Ascending aorta (tissue), 2 donors: Measurements from ENCODE around the gene TMIE. TPM values are rescaled to one million over a fixed set of nuclear protein-coding genes. Genes with fewer than 3 reads are reported as not detected.
"Not testable (repeated sequence)": the region's sequence is repeated elsewhere in the genome, so short reads cannot be mapped to it uniquely, and the experiment has no call there.

ENCODE experiments used
- DNase-seq, 2 donors: peaks; one replicate each; pipeline ENCODE4 v3.0.0-alpha.2; 2019; ENCODE audit warnings: low spot score in 2 of 2
- H3K27ac ChIP-seq, 2 donors: fragments of 200-600 bp; sonication (generic); one replicate each; pipeline ENCODE4 v1.5.1; 2016 to 2017; ENCODE audit warnings: mild to moderate bottlenecking in 1 of 2
- H3K27me3 ChIP-seq: fragments of 200-600 bp; sonication (generic); one replicate; pipeline ENCODE4 v1.5.1; 2017
- H3K36me3 ChIP-seq, 2 donors: fragments of 200-600 bp; sonication (generic); one replicate each; pipeline ENCODE4 v1.5.1; 2016
- H3K4me1 ChIP-seq, 2 donors: fragments of 200-600 bp; sonication (generic); one replicate each; pipeline ENCODE4 v1.5.1; 2016 to 2017; ENCODE audit warnings: mild to moderate bottlenecking in 1 of 2
- H3K4me3 ChIP-seq, 2 donors: fragments of 200-600 bp; sonication (generic); one replicate each; pipeline ENCODE4 v1.5.1; 2016 to 2017; ENCODE audit warnings: mild to moderate bottlenecking in 1 of 2
- H3K9me3 ChIP-seq, 2 donors: fragments of 200-600 bp; sonication (generic); one replicate each; pipeline ENCODE4 v1.5.1; 2016
- intact Hi-C: fragments of 100-400 bp; cut with DNase I; formaldehyde crosslinking; loops from one replicate; pipeline ENCODE4 v1.15.1; 2023
- total RNA-seq: library from RNA; depleted of rRNA; stranded (reverse); fragments of >200 nt; gene quantifications from one replicate; pipeline ENCODE4 v1.1.0, GENCODE V29; 2016
- TF ChIP-seq, protein P1 (sequence below), 3 experiments: fragments of 200-600 bp in 2 of 3; fragments of 450-650 bp in 1 of 3; sonication (generic) in 2 of 3; IDR thresholded peaks; one replicate each; pipeline ENCODE4 v1.5.1; 2016 to 2019; ENCODE audit warnings: antibody characterized with exemption in 3 of 3, mild to moderate bottlenecking in 1 of 3, moderate library complexity in 1 of 3

Gene TMIE
- total RNA-seq, 1 donor from 2014 or later, result 8.5 TPM

DNA sequence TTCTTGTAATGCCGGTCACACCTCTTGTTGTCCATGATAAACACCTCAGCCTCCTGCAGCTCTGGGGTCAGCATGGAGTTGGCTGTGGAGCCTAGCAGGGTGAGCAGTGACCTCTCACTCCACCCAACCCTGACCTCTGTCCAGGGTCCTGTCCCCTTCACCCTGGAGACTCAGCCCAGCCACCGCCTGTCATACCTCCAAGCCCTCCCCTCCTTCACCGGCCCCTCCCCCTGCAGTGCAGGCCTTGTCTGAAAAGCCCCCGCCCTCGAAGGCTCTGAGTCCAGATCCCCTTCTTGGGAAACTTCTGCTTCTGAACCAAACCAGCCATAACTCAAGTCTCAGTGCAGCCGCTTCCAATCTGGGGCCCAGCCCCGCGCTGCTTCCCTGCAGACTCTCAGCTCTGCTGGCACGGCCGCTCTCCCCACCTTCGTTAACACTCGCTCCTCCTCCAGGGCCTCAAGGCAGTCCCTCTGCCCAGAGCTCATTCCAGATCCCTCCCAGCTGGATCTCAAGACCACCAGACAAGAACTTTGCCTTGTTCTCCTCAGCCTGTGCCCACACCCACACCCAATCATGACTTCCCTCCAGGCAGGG is 41.9 kb downstream of the TMIE start:
- H3K36me3 ChIP-seq, result no peaks in the 10 kb centered on the region
- H3K27ac ChIP-seq, result no peak overlapping the region
- intact Hi-C loops, result no loop called here
- no peaks in the 10 kb centered on the region for H3K27me3 ChIP-seq
- no peak for DNase-seq
- H3K4me3 ChIP-seq, result no peak overlapping the region
- TF ChIP-seq, protein P1, sequence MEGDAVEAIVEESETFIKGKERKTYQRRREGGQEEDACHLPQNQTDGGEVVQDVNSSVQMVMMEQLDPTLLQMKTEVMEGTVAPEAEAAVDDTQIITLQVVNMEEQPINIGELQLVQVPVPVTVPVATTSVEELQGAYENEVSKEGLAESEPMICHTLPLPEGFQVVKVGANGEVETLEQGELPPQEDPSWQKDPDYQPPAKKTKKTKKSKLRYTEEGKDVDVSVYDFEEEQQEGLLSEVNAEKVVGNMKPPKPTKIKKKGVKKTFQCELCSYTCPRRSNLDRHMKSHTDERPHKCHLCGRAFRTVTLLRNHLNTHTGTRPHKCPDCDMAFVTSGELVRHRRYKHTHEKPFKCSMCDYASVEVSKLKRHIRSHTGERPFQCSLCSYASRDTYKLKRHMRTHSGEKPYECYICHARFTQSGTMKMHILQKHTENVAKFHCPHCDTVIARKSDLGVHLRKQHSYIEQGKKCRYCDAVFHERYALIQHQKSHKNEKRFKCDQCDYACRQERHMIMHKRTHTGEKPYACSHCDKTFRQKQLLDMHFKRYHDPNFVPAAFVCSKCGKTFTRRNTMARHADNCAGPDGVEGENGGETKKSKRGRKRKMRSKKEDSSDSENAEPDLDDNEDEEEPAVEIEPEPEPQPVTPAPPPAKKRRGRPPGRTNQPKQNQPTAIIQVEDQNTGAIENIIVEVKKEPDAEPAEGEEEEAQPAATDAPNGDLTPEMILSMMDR (IDR thresholded peaks at IDR 0.05), result no peak
- H3K9me3 ChIP-seq, result no peaks in the 10 kb centered on the region
- no peaks in the 10 kb centered on the region for H3K4me1 ChIP-seq

DNA sequence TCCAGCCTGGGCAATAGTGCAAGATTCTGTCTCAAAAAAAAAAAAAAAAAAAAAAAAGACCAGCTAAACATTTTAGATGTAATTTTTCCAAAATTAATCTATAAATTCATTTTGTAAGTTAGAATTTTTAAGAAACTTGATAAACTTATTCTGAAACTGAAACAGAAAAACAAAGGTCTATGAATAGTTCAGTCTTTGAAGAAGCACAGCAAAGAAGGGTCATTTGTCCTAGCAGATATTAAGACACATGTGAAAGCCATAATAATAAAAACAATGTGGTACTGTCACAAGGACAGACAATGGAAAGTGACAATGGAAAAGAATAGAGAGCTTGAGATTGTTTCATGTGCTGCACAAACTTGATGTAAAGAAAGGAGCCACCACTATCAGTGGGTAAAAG is 45.5 kb downstream of the TMIE start:
- Histone ChIP-seq H3K4me1 (no peaks in the 10 kb centered on the region), H3K36me3 (no peaks in the 10 kb centered on the region), H3K4me3 (no peak overlapping the region), H3K27me3 (no peaks in the 10 kb centered on the region), H3K27ac (no peak overlapping the region), H3K9me3 (no peaks in the 10 kb centered on the region)
- intact Hi-C loops, result no loop called here
- TF ChIP-seq, protein P1 (IDR thresholded peaks at IDR 0.05), result no peak
- DNase-seq, result no peak

DNA sequence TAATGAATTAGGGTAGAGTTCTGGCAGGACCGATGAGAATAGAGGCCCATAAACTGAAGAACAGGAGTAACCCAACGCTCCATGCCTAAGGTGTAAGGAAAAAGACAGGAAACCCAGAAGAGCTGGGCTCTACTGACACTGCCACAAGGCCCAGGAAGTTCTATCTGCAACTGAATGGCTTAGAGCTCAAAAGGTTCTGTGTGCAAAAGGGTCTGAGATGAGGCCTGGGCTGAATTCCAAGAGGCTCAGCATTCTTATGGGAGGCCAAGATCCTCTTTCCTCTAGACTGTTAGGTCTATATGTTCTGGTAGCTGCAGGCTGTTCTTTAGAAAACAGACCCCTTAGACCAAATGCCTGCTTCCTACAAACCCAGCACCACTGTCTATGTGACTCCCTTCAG is 47.0 kb downstream of the TMIE start:
- Histone ChIP-seq H3K36me3 (no peaks in the 10 kb centered on the region), H3K4me3 (no peak overlapping the region), H3K27me3 (no peaks in the 10 kb centered on the region), H3K9me3 (no peaks in the 10 kb centered on the region), H3K4me1 (no peaks in the 10 kb centered on the region), H3K27ac (no peak overlapping the region)
- no peak for DNase-seq
- intact Hi-C loops, result no loop called here
- TF ChIP-seq, protein P1 (IDR thresholded peaks at IDR 0.05), result no peak

DNA sequence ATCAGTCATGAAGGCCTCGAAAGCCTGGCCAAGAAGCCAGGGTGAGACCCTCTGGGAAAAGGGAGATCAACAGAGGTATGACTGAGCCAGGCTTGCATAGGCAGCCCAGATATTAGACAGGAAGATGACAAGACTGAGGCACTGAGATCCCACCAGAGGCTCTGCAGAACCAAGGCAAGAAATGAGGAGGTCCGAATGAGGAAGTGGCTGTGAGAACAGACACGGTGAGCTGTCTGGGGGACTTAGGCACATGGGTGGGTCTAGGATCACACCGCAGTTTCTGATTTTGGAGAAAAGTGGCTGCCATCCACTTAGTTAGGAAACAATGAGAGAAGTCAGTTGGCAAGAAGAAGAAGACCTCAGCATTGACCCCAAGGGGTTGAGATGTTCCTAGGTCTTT is 47.9 kb downstream of the TMIE start:
- no peak overlapping the region for H3K4me3 ChIP-seq
- H3K27ac ChIP-seq, result no peak overlapping the region
- TF ChIP-seq, protein P1 (IDR thresholded peaks at IDR 0.05), result no peak
- H3K9me3 ChIP-seq, result no peaks in the 10 kb centered on the region
- H3K4me1 ChIP-seq, result no peaks in the 10 kb centered on the region
- no peaks in the 10 kb centered on the region for H3K27me3 ChIP-seq
- H3K36me3 ChIP-seq, result no peaks in the 10 kb centered on the region
- intact Hi-C loops, result no loop called here
- DNase-seq, result no peak

DNA sequence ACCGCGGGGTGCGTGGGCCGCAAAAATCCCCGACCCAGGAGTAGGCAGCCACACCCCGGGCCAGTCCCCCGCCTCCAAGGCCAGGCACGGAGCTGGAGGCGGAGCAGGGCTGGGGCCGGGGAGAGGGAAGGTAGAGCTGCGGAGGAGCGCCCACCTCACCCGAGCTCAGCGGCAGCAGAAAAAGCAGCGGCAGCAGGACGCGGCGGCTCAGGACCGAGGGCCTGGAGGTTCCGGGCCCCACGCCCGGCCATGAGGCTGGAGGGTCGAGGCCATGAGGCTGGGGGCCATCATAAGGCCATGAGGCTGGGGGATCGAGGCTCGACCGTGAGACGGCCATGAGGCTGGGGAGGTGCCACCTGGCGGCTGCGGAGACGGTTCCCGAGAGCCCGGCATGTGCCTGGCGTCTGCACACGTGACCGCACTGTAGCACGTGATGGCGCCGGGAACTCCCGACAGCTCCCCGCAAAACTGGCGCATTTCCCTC is 49.4 kb downstream of the TMIE start:
- intact Hi-C loops, result no loop called here
- no peaks in the 10 kb centered on the region for H3K36me3 ChIP-seq
- H3K4me1 ChIP-seq, result no peaks in the 10 kb centered on the region
- H3K9me3 ChIP-seq, result no peaks in the 10 kb centered on the region
- H3K27ac ChIP-seq, result no peak overlapping the region
- TF ChIP-seq, protein P1 (IDR thresholded peaks at IDR 0.05), result no peak
- DNase-seq, result no peak
- H3K4me3 ChIP-seq, result no peak overlapping the region
- no peaks in the 10 kb centered on the region for H3K27me3 ChIP-seq

DNA sequence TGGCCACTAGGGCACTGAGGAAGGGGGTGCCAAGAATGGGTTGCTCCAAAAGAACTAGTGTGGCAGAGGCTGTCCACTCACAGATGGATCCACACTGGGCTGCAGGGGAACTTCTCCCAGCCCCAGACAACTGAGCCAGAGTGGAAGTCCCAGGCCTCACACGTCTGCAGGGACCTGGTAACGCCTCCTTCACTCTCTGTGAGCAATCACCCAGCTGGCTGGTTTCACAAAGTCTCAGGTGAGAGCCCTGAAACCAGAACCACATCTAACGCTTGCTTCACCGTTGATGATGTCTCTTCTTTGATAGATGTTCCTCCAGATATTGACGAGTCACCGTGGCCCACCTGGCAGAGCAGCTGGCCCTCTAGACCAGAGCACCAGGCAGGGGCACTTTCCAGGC is 51.9 kb downstream of the TMIE start:
- H3K4me3 ChIP-seq, H3K9me3 ChIP-seq, intact Hi-C loops, H3K27ac ChIP-seq, H3K27me3 ChIP-seq, H3K4me1 ChIP-seq, H3K36me3 ChIP-seq, DNase-seq: not testable (repeated sequence)
